ENCODE data around the gene PIP5K1B.
"Not testable (repeated sequence)": the region's sequence is repeated elsewhere in the genome, so short reads cannot be mapped to it uniquely, and the experiment has no call there.

The PIP5K1B gene

GRCh38 chr9:69036799-69037198 is 331.8 kb downstream of the PIP5K1B start:
- no peak for DNase-seq

- no peak for DNase-seq
Measured at GRCh38 chr9:69040646-69041045, 335.6 kb downstream of the PIP5K1B start.

GRCh38 chr9:69044240-69045219 is 339.5 kb downstream of the PIP5K1B start:
- no peak for DNase-seq

- DNase-seq = no peak
Measured at GRCh38 chr9:69045821-69046220, 340.8 kb downstream of the PIP5K1B start.

GRCh38 chr9:69046723-69047122 is 341.7 kb downstream of the PIP5K1B start:
- DNase-seq = no peak

GRCh38 chr9:69047371-69047770 is 342.3 kb downstream of the PIP5K1B start:
- no peak for DNase-seq

GRCh38 chr9:69049094-69049493 is 344.1 kb downstream of the PIP5K1B start:
- DNase-seq = no peak

GRCh38 chr9:69050936-69051335 is 345.9 kb downstream of the PIP5K1B start:
- DNase-seq = not testable (repeated sequence)

- DNase-seq = no peak
Measured at GRCh38 chr9:69054989-69055388, 349.9 kb downstream of the PIP5K1B start.

- DNase-seq = no peak
Measured at GRCh38 chr9:69056191-69056815, 351.3 kb downstream of the PIP5K1B start.

- DNase-seq = no peak
Measured at GRCh38 chr9:69058101-69058500, 353.1 kb downstream of the PIP5K1B start.

Measured in CD4-positive, alpha-beta T cell treated with Interleukin-15 for 1 hour (primary cell).